Limb (tissue), 2 donors: ENCODE results near the gene CCDC85A.

Source experiments
- DNase-seq, 2 donors: peaks; one replicate each; pipeline ENCODE4 v3.0.0-alpha.2; 2016; ENCODE audit errors: extremely low spot score in 2 of 2

CCDC85A gene

GRCh38 chr2:56297671-56298070 is 113.9 kb downstream of the CCDC85A start:
- DNase-seq, result no peak

GRCh38 chr2:56299171-56299691 is 115.4 kb downstream of the CCDC85A start:
- DNase-seq, result no peak

GRCh38 chr2:56309626-56310170 is 125.9 kb downstream of the CCDC85A start:
- no peak for DNase-seq

DNA sequence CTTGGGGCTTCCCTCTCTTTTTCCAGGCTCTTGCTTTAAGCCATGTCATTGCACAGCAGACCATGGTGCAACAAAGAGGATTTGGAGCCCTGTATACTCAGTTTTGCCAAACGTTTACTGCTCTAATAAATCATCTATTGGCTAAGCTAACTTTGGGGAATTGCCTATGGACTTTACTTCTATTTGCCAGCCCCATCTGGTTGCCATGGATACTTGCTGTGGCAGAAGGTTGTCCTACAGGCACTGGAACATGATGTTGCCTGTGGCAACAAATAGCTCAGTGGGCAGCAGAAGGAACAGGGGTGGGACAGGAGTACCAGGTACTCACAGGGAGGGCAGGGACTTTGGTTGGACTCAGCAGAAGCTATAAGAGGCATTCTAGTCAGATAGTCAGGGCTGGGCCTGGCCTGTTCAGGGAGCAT is 129.7 kb downstream of the CCDC85A start:
- DNase-seq, result peak; percentile 45 to 59

GRCh38 chr2:56314371-56314770 is 130.6 kb downstream of the CCDC85A start:
- DNase-seq, result no peak

GRCh38 chr2:56314796-56315195 is 131.0 kb downstream of the CCDC85A start:
- DNase-seq, result peak in 1 of 2 donors; percentile 68

- peak in 1 of 2 donors; percentile 42 for DNase-seq
Observed at GRCh38 chr2:56315376-56315775, 131.6 kb downstream of the CCDC85A start.

- DNase-seq, result no peak
Observed at GRCh38 chr2:56316011-56316410, 132.2 kb downstream of the CCDC85A start.

DNA sequence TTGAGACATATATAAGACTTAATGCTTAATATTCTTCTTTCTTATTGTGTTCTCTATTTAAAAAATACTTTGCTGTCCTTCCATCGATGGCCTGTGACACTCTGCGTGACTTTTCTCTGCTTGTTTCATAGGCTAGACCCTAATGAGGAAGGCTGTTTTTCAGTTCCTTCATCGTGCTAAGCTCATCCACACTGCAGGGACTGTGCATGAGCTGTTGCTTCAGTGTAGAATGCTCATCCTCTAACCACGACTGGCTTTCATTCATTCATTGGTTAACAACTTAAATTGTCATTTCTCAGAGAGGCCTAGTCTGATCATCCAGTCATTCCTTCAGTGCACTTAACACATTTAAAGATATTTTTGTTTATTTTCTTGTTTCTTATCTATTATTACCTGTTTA is 134.4 kb downstream of the CCDC85A start:
- DNase-seq, result no peak

GRCh38 chr2:56325661-56326345 is 142.0 kb downstream of the CCDC85A start:
- DNase-seq, result no peak

DNA sequence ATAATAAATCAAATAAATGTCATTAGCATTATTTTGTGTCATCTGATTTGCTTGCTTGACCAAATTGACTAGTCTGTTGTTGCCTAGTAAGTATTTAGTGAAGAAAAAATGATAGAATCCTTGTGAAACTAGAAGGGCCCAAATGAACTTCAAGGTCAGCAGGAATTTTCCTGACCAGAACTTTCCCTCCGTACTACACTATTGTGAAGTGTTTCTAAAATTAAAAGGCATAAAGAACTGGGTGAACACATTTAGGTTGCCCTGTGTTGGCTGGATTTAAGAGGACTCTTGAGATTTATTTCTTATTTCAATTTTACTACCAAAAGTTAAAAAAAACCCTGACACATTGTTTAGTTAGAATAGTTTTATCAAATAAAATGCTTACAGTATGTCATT is 142.6 kb downstream of the CCDC85A start:
- DNase-seq, result no peak

- no peak for DNase-seq
Observed at GRCh38 chr2:56331810-56332209, 148.0 kb downstream of the CCDC85A start.

DNA sequence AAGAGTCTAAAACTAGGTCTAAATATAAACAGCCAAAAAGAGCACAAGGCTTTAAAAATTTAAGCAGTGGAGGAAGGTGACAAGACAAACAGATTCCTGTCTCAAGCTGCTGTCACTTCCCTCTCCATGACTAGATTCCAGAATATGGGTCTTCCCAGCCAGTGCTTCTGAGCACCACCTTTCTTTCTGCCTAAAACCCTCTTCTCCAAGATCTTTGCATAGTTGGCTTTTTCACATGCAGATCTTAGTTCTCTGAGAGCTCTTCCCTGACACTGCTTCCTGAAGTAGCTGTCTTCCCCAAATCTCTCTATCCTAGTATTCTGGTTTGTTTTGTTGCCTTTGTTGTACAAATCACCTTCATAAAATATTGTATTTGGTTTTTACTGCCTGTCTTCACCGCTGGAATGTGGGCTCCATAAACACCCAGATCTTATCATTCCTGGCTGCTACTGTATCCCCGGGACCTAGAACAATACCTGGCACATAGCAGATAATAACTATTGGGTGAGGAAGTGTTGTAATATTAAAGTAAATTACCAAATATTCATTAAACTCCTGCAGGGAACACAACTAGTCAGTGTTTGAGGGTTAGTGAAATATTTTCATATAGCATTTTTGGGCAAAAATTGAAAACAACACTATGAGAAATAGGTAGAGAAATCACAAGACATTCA is 150.2 kb downstream of the CCDC85A start:
- no peak for DNase-seq

- no peak for DNase-seq
Observed at GRCh38 chr2:56334622-56335021, 150.8 kb downstream of the CCDC85A start.

- no peak for DNase-seq
Observed at GRCh38 chr2:56335101-56335500, 151.3 kb downstream of the CCDC85A start.

- no peak for DNase-seq
Observed at GRCh38 chr2:56337342-56337741, 153.6 kb downstream of the CCDC85A start.

- no peak for DNase-seq
Observed at GRCh38 chr2:56338232-56338631, 154.4 kb downstream of the CCDC85A start.

DNA sequence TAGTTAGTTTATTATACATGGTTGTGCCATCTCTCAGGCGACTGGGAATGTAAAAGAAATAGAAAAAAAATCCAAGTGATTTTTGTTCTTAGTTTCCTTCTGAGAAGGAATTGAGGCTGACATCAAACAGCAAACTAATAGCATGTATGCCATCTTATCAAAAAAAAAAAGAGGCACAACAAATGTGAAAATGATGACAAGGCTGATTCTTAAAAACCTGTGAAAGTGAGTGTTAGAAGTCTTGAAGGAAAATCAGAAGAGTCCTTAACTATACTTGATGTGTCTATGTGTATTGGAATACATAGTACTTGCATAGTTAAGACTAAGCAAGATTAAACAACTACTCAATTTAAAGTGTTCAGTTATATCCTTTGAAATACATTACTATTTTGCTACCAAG is 161.0 kb downstream of the CCDC85A start:
- DNase-seq, result no peak

DNA sequence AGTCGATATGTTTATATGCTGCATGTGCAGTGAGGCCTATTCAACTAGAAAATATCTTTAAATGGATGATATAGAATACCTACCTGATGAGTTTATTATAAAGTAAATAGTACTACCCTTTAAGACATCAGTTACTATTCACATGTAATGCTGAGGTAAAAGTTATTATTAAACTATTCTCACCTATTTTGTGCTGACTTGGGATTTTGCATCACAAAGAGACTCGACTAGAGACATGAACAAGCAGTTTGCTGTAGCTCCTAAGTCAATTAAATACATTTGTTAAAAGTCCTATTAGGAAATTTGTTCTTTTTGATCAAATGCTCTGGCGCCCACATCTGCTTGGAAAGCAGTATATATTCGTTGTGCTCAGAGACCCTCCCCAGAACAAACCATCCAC is 164.1 kb downstream of the CCDC85A start:
- DNase-seq, result no peak

- no peak for DNase-seq
Observed at GRCh38 chr2:56348392-56349210, 164.8 kb downstream of the CCDC85A start.

- DNase-seq, result no peak
Observed at GRCh38 chr2:56357655-56358295, 174.0 kb downstream of the CCDC85A start.
